Measurements from ENCODE around the gene RECQL5.
"Not testable (repeated sequence)": the region's sequence is repeated elsewhere in the genome, so short reads cannot be mapped to it uniquely, and the experiment has no call there.

The RECQL5 gene

DNA sequence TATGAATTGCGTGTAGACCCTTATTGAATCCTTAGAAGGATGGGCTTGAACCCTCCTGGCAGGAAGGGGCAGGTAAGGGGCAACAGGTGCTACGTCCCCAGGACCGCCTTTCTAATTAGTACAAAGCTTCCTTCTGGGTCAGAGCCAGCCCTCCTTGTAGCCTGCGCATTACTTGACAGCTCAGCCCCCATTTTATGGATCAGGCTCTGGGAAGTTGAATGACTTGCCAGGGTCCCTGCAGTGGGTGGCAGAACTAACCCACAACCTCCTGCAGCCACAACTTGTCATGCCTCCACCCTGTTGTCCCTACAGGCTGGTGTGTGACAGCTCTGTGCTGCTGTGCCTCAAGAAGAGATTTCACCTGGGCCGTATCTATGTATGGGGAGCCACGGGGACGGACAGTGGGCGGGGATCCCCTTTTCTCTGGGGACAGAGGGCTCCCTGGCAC is 76.6 kb downstream of the RECQL5 start:
- no peak for DNase-seq

DNA sequence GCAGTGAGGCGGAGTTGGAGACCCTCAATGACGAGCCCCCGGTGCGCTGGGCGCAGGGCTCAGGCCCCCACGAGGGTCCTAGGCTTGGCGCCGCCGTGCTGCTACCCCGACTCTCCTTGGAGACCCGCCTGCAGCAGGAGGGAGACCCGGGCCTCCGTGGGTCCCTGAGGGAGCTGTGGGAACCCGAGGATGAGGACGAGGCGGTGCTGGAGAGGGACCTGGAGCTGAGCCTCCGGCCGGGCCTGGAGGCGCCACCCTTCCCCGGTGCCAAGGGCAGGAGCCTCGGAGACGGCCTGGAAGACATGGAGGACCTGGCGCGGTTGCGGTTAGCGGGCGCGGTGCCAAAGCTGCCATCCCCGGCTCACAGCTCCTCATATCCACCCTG is 77.0 kb downstream of the RECQL5 start:
- DNase-seq = no peak

DNA sequence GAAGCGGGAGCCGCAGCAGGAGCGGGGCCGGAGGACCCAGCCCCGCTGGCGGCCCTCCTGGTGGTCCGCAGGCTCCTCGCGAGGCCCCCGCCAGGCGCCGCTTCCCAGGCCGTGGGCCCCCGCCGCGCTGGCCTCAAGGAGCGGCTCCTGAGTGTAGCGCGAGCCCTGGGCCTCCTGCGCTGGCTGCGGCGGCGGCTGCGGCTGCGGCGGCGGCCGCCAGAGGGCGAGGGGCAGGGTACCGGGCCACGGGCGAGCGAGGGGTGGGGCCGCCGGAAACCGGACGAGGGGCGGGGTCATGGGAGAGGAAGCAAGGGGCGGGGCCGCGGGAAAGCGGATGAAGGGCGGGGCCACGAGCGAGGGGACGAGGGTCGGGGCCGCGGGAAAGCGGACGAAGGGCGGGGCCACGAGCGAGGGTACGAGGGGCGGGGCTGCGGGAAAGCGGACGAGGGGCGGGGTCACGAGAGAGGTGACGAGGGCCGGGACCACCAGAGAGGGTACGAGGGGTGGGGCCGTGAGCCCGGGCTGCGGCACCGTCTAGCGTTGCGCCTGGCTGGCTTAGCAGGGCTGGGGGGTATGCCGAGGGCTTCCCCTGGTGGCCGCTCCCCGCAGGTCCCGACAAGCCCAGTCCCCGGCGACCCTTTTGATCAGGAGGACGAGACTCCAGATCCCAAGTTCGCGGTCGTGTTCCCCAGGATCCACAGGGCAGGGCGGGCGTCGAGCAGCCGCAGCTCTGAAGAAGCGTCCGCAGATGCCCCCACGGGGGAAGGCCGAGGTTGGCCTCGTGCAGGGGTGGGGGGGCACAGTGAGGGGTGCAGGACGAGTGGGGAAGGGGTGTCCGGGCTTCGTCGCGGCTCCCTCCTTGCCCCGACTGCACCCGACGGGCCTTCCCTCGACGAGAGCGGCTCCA is 77.7 kb downstream of the RECQL5 start:
- peak; percentile 95 for DNase-seq

DNA sequence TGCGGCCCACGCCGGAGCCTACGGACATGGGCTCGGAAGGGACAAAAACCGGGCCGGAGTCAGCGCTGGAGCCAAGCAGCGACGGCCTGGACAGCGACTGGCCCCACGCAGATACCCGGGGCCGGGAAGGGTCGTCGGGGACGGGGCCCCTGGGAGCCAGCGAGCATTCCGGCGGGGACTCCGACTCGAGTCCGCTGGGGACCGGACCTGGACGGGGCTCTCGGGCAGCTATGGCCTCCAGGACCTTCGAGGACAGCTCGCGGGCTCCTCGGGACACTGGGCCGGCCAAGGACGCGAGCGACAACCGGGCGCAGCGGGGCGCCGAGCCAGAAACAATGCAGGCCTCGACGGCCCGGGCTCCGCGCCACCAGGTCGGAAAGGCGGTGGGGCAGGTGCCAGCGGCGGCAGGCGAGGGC is 78.3 kb downstream of the RECQL5 start:
- no peak for DNase-seq

DNA sequence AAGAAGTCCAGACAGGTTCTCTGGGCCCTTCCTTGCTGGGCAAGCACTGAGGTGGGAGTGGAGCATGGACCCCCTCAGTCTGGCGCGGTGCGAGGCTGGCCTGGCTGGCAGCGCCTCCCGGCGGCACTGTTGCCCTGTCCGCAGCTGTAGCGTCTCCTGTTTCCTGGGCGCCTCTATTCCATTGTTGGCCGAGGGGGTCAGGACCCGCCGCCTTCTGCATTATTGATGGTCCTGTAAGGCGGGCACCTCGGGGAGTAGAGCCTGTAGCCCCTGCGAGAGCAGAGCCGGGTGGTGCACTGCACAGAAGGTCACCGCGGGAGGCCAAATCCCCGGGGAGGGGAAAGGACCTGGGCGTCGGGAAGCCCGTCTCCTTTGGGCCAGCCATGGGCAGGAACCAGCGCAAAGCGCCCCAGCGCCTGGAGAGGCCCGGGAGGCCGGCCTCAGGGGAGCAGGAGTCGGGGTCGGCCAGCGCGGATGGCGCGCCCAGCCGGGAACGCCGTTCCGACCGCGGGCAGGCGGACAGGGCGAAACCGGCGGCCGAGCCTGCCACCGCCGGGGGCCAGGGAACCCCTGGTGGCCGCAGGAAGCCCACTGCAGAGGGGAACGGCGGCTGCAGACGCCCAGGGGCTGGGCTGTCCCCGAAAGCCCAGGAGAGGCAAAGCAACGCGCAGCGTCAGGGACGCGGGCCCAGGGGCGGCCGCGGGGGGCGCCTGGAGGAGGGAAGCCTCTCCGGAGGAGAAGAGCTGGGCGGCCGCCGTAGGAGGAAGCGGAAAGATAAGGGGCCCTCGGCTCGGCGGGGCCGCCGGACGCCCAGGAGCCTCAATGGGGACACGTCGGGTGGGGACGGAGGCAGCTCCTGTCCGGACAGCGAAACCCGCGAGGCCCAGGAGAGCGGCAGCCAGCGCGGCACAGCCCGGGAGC is 79.0 kb downstream of the RECQL5 start, which contains the start of gene MYO15B:
Gene MYO15B, plus strand, starts transcription at position 126 of the 921 bp plus-strand sequence. Its CDS starts 258 bp downstream, at position 384.
- DNase-seq = peak; percentile 23

DNA sequence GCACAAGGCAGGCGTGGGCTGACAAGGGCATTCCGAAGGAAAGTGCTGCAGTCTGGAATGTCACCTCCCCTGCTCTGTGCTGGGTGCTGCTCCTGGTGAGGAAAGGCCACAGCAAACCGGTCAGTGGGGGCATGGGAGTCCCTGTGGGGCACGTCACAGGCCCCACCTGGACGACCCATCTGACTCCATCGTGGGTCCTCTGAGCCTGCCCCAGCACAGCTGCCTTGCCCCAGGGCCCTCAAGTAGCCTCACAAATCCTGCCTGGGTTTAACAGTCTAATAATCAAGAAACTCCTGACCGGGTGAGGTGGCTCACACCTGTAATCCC is 82.1 kb downstream of the RECQL5 start:
- no peak for DNase-seq

DNA sequence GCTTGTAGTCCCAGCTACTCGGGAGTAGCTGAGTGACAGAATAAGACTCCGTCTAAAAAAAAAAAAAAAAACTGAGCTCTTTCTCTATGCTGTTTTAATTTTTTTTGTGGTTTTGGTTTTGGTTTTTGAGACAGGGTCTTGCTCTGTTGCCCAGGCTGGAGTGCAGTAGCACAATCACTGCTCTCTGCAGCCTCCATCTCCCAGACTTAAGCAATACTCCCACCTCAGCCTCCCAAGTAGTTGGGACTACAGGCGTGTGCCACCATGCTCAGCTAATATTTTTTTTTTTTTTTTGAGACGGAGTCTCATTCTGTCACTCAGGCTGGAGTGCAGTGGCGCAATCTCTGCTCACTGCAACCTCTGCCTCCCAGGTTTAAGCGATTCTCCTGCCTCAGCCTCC is 83.8 kb downstream of the RECQL5 start:
- DNase-seq = not testable (repeated sequence)

DNA sequence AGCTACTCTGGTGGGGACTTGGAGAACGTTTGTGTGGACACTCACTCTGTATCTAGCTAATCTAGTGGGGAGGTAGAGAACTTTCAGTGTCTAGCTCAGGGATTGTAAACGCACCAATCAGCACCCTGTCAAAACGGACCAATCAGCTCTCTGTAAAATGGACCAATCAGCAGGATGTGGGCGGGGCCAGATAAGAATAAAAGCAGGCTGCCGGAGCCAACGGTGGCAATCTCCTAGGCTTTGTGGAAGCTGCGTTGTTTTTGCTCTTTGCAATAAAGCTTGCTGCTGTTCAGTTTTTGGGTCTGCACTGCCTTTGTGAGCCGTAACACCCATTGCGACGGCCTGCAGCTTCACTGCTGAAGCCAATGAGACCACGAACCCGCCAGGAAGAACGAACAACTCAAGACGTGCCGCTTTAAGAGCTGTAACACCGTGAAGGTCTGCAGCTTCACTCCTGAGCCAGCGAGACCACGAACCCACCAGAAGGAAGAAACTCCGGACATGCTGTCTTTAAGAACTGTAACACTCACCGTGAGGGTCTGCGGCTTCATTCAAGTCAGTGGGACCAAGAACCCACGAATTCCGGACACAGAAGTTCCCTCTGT is 85.7 kb downstream of the RECQL5 start:
- DNase-seq = not testable (repeated sequence)

All from activated effector memory CD4-positive, alpha-beta T cell treated with Interleukin-2 at 50 U/mL for 16 hours (primary cell).